Upper lobe of left lung (tissue), 6 donors: ENCODE results near the gene TPMT. TPM values are rescaled to one million over a fixed set of nuclear protein-coding genes. Genes with fewer than 3 reads are reported as not detected.
A peak's percentile ranks its signal among the peaks of the same experiment; 100 is the strongest.

Source experiments
- ATAC-seq, 2 donors: fragments of 200-7000 bp; cut with Tn5 transposase; one replicate each; pipeline ENCODE4 v1.9.1; 2022; ENCODE audit warnings: mild to moderate bottlenecking in 2 of 2, moderate library complexity in 2 of 2; ENCODE audit not compliant: low FRiP score in 2 of 2
- DNase-seq, 2 donors: peaks; one replicate each; pipeline ENCODE4 v3.0.0-alpha.2; 2019 to 2020
- H3K27ac ChIP-seq, 4 donors: fragments of 200-600 bp; sonication (generic); one replicate each; pipeline ENCODE4 v1.5.1; 2016 to 2019
- H3K27me3 ChIP-seq, 4 donors: fragments of 200-600 bp; sonication (generic); one replicate each; pipeline ENCODE4 v1.5.1; 2017 to 2019
- H3K36me3 ChIP-seq, 4 donors: fragments of 200-600 bp; sonication (generic); one replicate each; pipeline ENCODE4 v1.5.1; 2016 to 2019
- H3K4me1 ChIP-seq, 4 donors: fragments of 200-600 bp; sonication (generic); one replicate each; pipeline ENCODE4 v1.5.1; 2018 to 2019
- H3K4me3 ChIP-seq, 4 donors: fragments of 200-600 bp; sonication (generic); one replicate each; pipeline ENCODE4 v1.5.1; 2017 to 2019; ENCODE audit warnings: mild to moderate bottlenecking in 2 of 4, moderate library complexity in 1 of 4
- H3K9me3 ChIP-seq, 4 donors: fragments of 200-600 bp; sonication (generic); one replicate each; pipeline ENCODE4 v1.5.1; 2018 to 2019
- CTCF ChIP-seq, 6 experiments: fragments of 450-650 bp in 4 of 6; fragments of 200-600 bp in 2 of 6; sonication (generic) in 2 of 6; IDR thresholded peaks; one replicate each; pipeline ENCODE4 v1.5.1; 2016 to 2019; ENCODE audit warnings: antibody characterized with exemption in 6 of 6
- EP300 ChIP-seq, 4 donors: sonication (generic); formaldehyde crosslinking; IDR thresholded peaks; one replicate each; pipeline ENCODE4 v1.5.1; 2017; ENCODE audit warnings: antibody characterized with exemption in 4 of 4, control low read depth in 2 of 4
- POLR2A ChIP-seq, 4 donors: fragments of 450-650 bp; IDR thresholded peaks; one replicate each; pipeline ENCODE4 v1.5.1; 2016 to 2017; ENCODE audit warnings: antibody characterized with exemption in 4 of 4, mild to moderate bottlenecking in 2 of 4
- POLR2AphosphoS5 ChIP-seq, 2 donors: sonication (generic); formaldehyde crosslinking; IDR thresholded peaks; one replicate each; pipeline ENCODE4 v1.5.1; 2017; ENCODE audit warnings: antibody characterized with exemption in 2 of 2
- WGBS, 2 donors: methylation state at CpG; one replicate each; pipeline ENCODE4 v1.1.5; 2017 to 2018; 5-methylcytosine and 5-hydroxymethylcytosine counted together
- total RNA-seq, 6 donors: library from RNA; depleted of rRNA in 4 of 6; stranded (reverse); fragments of >200 nt in 4 of 6; gene quantifications; one replicate each; pipeline versions ENCODE4 v1.1.0 to v1.2.1, GENCODE V29; 2016 to 2021
- donor health status: DM: no; HTN: no; CAD: no; lungs with moderate emphysema.
- donor health status: DM: no; HTN: yes; CAD: no; lungs with severe emphysema.

TPMT gene
- 10 to 100 TPM in 4 of 6 donors, 1 to 10 TPM in 2; 5.2 to 12.2 (median 10.7) TPM for total RNA-seq

GRCh38 chr6:18154507-18155149, at the start of gene TPMT:
Gene TPMT (minus strand): TSS chr6:18155077. CDS start chr6:18149127, 5,950 bp downstream.
- Histone ChIP-seq H3K27ac (peak within 1 kb of the TSS; percentile 91 to 96 (median 93)), H3K4me3 (peak within 1 kb of the TSS; percentile 92 to 99 (median 96)), H3K9me3 (no peaks in the 10 kb centered on the region), H3K4me1 (peaks cover 19 to 27% (median 23%) of the 10 kb centered on the region in 4 donors), H3K27me3 (no peaks in the 10 kb centered on the region), H3K36me3 (peaks cover 0 to under 1% (median 0%) of the 10 kb centered on the region in 4 donors)
- TF ChIP-seq CTCF (IDR thresholded peaks at IDR 0.05), result no peak
- peak in 3 of 4 donors; percentile 67 to 81 (median 76) for TF ChIP-seq POLR2A (IDR thresholded peaks at IDR 0.05)
- TF ChIP-seq POLR2AphosphoS5 (IDR thresholded peaks at IDR 0.05), result peak; percentile 69 to 76
- TF ChIP-seq EP300 (IDR thresholded peaks at IDR 0.05), result no peak
- DNase-seq, result peak in 1 of 2 donors; percentile 48
- 0% methylated on average over 15 to 34 of the region's 34 CpGs for WGBS, 2 donors
- no peak for ATAC-seq

- 95 to 97% methylated on average over 6 of the region's 6 CpGs for WGBS, 2 donors
- no peak for TF ChIP-seq POLR2AphosphoS5 (IDR thresholded peaks at IDR 0.05)
- no peak for TF ChIP-seq CTCF (IDR thresholded peaks at IDR 0.05)
- TF ChIP-seq POLR2A (IDR thresholded peaks at IDR 0.05), result no peak
- no peak for TF ChIP-seq EP300 (IDR thresholded peaks at IDR 0.05)
- DNase-seq (no peak), ATAC-seq (no peak)
- Histone ChIP-seq H3K4me1 (no peaks in the 10 kb centered on the region), H3K27ac (no peak overlapping the region), H3K4me3 (no peak overlapping the region), H3K36me3 (peaks cover 0 to 63% (median 21%) of the 10 kb centered on the region in 4 donors), H3K9me3 (no peaks in the 10 kb centered on the region), H3K27me3 (no peaks in the 10 kb centered on the region)
These were observed 48.9 kb upstream of the TPMT start for GRCh38 chr6:18203786-18204185.

- no peak overlapping the region for H3K27ac ChIP-seq
- TF ChIP-seq POLR2A (IDR thresholded peaks at IDR 0.05), result no peak
- TF ChIP-seq EP300 (IDR thresholded peaks at IDR 0.05), result no peak
- no peak for TF ChIP-seq POLR2AphosphoS5 (IDR thresholded peaks at IDR 0.05)
- no peak for TF ChIP-seq CTCF (IDR thresholded peaks at IDR 0.05)
- H3K36me3 ChIP-seq, result peaks cover under 1 to 34% (median 6%) of the 10 kb centered on the region in 4 donors
- no peaks in the 10 kb centered on the region for H3K9me3 ChIP-seq
- 97 to 99% methylated on average over 3 of the region's 3 CpGs for WGBS, 2 donors
- no peak overlapping the region for H3K4me3 ChIP-seq
- no peaks in the 10 kb centered on the region for H3K4me1 ChIP-seq
- ATAC-seq, result no peak
- H3K27me3 ChIP-seq, result no peaks in the 10 kb centered on the region
- no peak for DNase-seq
These were observed 37.1 kb upstream of the TPMT start for GRCh38 chr6:18192026-18192425.

- H3K27ac ChIP-seq, result no peak overlapping the region
- H3K4me3 ChIP-seq, result no peak overlapping the region
- no peak for ATAC-seq
- no peak for DNase-seq
- WGBS, 2 donors, result 89% methylated on average over 2 of the region's 2 CpGs
- no peaks in the 10 kb centered on the region for H3K9me3 ChIP-seq
- peaks cover 0 to 38% (median 6%) of the 10 kb centered on the region in 4 donors for H3K36me3 ChIP-seq
- H3K4me1 ChIP-seq, result peaks cover 0 to 12% (median 4%) of the 10 kb centered on the region in 4 donors
- no peaks in the 10 kb centered on the region for H3K27me3 ChIP-seq
- TF ChIP-seq CTCF (IDR thresholded peaks at IDR 0.05), result no peak
- no peak for TF ChIP-seq POLR2AphosphoS5 (IDR thresholded peaks at IDR 0.05)
- no peak for TF ChIP-seq EP300 (IDR thresholded peaks at IDR 0.05)
- TF ChIP-seq POLR2A (IDR thresholded peaks at IDR 0.05), result no peak
These were observed 34.3 kb upstream of the TPMT start for GRCh38 chr6:18189196-18189595.
